ENCODE data around the gene PRDM4. TPM values are rescaled to one million over a fixed set of nuclear protein-coding genes. Genes with fewer than 3 reads are reported as not detected.
A peak's percentile ranks its signal among the peaks of the same experiment; 100 is the strongest.

Gene PRDM4
- total and polyA plus RNA-seq, 2 of the 13 experiments (the other 11 are each of a cell fraction or from before 2014, with no cell fraction given): 9.9 to 15.3 TPM

DNA sequence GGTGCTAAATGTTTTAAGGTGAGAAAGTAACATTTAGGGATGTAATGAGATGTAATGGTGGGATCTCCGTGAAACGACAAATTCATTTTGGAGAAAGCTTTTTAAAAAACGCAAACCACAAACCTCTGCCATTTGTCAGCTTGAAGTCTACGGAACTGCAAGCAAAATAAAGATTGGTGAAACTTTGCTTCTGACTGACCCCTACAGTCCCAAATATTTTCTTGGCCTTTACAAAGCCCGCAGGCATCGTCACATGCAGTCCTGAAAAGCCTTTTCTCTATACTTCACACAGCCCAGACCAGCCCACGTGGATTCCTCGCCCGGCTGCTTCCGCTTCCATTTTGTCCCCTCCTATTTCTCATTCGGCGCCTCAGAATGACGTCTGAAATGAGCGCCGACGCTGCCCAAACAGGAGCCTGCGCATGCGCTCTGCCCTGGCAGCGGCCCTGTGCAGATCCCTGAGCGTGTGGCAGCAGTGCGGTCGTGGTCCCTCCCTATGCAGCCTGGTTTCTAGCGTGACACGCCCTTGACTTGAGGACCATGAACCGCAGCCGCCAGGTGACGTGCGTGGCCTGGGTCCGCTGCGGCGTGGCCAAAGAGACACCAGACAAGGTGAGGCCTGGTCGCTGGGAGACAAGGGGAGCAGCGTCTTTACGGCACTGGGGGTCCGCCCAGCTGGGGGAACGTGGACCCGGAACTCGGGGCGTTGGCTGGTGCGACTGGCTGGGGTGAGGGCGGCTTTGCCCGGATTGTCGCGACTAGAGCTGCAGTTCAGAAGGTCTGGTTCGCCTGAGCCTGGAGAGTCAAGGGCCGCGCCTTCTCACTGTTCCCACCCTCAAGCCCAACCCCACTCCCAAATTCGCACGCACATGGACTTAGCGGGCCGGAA is 75.3 kb downstream of the PRDM4 start, which contains the start of gene PWP1 (continued):
- TF ChIP-seq ZNF598 (CRISPR knock-in tag; IDR thresholded peaks at IDR 0.05; ENCODE audit: borderline replicate concordance): 0 out of 2 replicates have a peak, but pooled peaks have one; percentile 51
- peak; percentile 50; the same call in 1 of the 2 replicates for TF ChIP-seq ZNF335 (CRISPR knock-in tag; IDR thresholded peaks at IDR 0.05)
- peak; percentile 74; the same call in 1 of the 2 replicates for TF ChIP-seq KDM4B (CRISPR knock-in tag; IDR thresholded peaks at IDR 0.05)
- TF ChIP-seq, protein P1, sequence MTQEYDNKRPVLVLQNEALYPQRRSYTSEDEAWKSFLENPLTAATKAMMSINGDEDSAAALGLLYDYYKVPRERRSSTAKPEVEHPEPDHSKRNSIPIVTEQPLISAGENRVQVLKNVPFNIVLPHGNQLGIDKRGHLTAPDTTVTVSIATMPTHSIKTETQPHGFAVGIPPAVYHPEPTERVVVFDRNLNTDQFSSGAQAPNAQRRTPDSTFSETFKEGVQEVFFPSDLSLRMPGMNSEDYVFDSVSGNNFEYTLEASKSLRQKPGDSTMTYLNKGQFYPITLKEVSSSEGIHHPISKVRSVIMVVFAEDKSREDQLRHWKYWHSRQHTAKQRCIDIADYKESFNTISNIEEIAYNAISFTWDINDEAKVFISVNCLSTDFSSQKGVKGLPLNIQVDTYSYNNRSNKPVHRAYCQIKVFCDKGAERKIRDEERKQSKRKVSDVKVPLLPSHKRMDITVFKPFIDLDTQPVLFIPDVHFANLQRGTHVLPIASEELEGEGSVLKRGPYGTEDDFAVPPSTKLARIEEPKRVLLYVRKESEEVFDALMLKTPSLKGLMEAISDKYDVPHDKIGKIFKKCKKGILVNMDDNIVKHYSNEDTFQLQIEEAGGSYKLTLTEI (CRISPR knock-in tag; conservative IDR thresholded peaks at IDR 0.05): no peak
- TF ChIP-seq, protein P2, sequence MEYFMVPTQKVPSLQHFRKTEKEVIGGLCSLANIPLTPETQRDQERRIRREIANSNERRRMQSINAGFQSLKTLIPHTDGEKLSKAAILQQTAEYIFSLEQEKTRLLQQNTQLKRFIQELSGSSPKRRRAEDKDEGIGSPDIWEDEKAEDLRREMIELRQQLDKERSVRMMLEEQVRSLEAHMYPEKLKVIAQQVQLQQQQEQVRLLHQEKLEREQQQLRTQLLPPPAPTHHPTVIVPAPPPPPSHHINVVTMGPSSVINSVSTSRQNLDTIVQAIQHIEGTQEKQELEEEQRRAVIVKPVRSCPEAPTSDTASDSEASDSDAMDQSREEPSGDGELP (IDR thresholded peaks at IDR 0.05; ENCODE audit: borderline replicate concordance, low read depth): peak; percentile 83
- no peak for TF ChIP-seq ATRX (CRISPR knock-in tag; IDR thresholded peaks at IDR 0.05; ENCODE audit: borderline replicate concordance)
- TF ChIP-seq, protein P3, sequence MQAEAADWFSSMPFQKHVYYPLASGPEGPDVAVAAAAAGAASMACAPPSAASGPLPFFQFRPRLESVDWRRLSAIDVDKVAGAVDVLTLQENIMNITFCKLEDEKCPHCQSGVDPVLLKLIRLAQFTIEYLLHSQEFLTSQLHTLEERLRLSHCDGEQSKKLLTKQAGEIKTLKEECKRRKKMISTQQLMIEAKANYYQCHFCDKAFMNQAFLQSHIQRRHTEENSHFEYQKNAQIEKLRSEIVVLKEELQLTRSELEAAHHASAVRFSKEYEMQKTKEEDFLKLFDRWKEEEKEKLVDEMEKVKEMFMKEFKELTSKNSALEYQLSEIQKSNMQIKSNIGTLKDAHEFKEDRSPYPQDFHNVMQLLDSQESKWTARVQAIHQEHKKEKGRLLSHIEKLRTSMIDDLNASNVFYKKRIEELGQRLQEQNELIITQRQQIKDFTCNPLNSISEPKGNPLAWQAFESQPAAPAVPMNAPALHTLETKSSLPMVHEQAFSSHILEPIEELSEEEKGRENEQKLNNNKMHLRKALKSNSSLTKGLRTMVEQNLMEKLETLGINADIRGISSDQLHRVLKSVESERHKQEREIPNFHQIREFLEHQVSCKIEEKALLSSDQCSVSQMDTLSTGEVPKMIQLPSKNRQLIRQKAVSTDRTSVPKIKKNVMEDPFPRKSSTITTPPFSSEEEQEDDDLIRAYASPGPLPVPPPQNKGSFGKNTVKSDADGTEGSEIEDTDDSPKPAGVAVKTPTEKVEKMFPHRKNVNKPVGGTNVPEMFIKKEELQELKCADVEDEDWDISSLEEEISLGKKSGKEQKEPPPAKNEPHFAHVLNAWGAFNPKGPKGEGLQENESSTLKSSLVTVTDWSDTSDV (CRISPR knock-in tag; IDR thresholded peaks at IDR 0.05): peak; percentile 93
- TF ChIP-seq ZNF292 (CRISPR knock-in tag; IDR thresholded peaks at IDR 0.05; ENCODE audit: borderline replicate concordance, low read depth): peak; percentile 77
- peak; percentile 97 for TF ChIP-seq NRL (CRISPR knock-in tag; IDR thresholded peaks at IDR 0.05; ENCODE audit: borderline replicate concordance)
- TF ChIP-seq, protein P4, sequence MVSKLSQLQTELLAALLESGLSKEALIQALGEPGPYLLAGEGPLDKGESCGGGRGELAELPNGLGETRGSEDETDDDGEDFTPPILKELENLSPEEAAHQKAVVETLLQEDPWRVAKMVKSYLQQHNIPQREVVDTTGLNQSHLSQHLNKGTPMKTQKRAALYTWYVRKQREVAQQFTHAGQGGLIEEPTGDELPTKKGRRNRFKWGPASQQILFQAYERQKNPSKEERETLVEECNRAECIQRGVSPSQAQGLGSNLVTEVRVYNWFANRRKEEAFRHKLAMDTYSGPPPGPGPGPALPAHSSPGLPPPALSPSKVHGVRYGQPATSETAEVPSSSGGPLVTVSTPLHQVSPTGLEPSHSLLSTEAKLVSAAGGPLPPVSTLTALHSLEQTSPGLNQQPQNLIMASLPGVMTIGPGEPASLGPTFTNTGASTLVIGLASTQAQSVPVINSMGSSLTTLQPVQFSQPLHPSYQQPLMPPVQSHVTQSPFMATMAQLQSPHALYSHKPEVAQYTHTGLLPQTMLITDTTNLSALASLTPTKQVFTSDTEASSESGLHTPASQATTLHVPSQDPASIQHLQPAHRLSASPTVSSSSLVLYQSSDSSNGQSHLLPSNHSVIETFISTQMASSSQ (IDR thresholded peaks at IDR 0.05; ENCODE audit: low read depth): no peak
- TF ChIP-seq, protein P4 (CRISPR knock-in tag; IDR thresholded peaks at IDR 0.05; ENCODE audit: borderline replicate concordance): 0 out of 2 replicates have a peak, but pooled peaks have one; percentile 53
- TF ChIP-seq FLYWCH1 (CRISPR knock-in tag; IDR thresholded peaks at IDR 0.05): no peak
- TF ChIP-seq CEBPB (IDR thresholded peaks at IDR 0.05; ENCODE audit: borderline replicate concordance, low read depth, low read length): no peak; the same call in 1 of the 2 replicates
- TF ChIP-seq, protein P5, sequence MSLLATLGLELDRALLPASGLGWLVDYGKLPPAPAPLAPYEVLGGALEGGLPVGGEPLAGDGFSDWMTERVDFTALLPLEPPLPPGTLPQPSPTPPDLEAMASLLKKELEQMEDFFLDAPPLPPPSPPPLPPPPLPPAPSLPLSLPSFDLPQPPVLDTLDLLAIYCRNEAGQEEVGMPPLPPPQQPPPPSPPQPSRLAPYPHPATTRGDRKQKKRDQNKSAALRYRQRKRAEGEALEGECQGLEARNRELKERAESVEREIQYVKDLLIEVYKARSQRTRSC (CRISPR knock-in tag; IDR thresholded peaks at IDR 0.05; ENCODE audit: low read depth): no peak
- TF ChIP-seq ZNF746 (CRISPR knock-in tag; IDR thresholded peaks at IDR 0.05): peak; percentile 33
- peak; percentile 90 for TF ChIP-seq YY1 (IDR thresholded peaks at IDR 0.05; ENCODE audit: insufficient read depth, insufficient replicate concordance, low read depth, low read length)
- no peak for TF ChIP-seq KLF13 (CRISPR knock-in tag; IDR thresholded peaks at IDR 0.05)
- peak; percentile 69; the same call in 1 of the 2 replicates for TF ChIP-seq ERF (CRISPR knock-in tag; IDR thresholded peaks at IDR 0.05)
